Activated naive CD8-positive, alpha-beta T cell treated with anti-CD3 and anti-CD28 coated beads, Interleukin-2, amount 10 ng/mL, durations not matched to agents 7 days and 5 days (primary cell): Measurements from ENCODE around the gene PGAM2. TPM values are rescaled to one million over a fixed set of nuclear protein-coding genes. Genes with fewer than 3 reads are reported as not detected.
"Not testable (repeated sequence)": the region's sequence is repeated elsewhere in the genome, so short reads cannot be mapped to it uniquely, and the experiment has no call there.

ENCODE experiments used
- ATAC-seq: fragments of 150-1000 bp; cut with Tn5 transposase; one replicate; pipeline ENCODE4 v1.10.0; 2021; ENCODE audit warnings: low read depth, moderate library complexity
- POLR2A ChIA-PET: fragments of 350-600 bp; sonication (Branson Sonifier 250); formaldehyde crosslinking; loops from one replicate; lab custom pipeline; 2021; ENCODE audit warnings: antibody characterized with exemption; lab: Charles Lee
- DNase-seq: peaks from one replicate; pipeline ENCODE4 v3.0.0; 2021
- H3K27ac Mint-ChIP-seq: one replicate; pipeline ENCODE4 v1.8.0; 2022; ENCODE audit warnings: mild to moderate bottlenecking, mixed read lengths
- H3K27me3 Mint-ChIP-seq: one replicate; pipeline ENCODE4 v1.8.0; 2022; ENCODE audit warnings: mild to moderate bottlenecking, moderate library complexity, mixed read lengths
- H3K36me3 Mint-ChIP-seq: one replicate; pipeline ENCODE4 v1.8.0; 2021; ENCODE audit warnings: mild to moderate bottlenecking, mixed read lengths
- H3K4me1 Mint-ChIP-seq: one replicate; pipeline ENCODE4 v1.8.0; 2021; ENCODE audit warnings: mixed read lengths
- H3K4me3 Mint-ChIP-seq: one replicate; pipeline ENCODE4 v1.8.0; 2022; ENCODE audit warnings: mild to moderate bottlenecking, moderate library complexity, mixed read lengths
- H3K9me3 Mint-ChIP-seq: one replicate; pipeline ENCODE4 v1.8.0; 2021; ENCODE audit warnings: mixed read lengths
- microRNA-seq: library from miRNA; unstranded; fragments of <30 nt; microRNA quantifications from one replicate; pipeline ENCODE4 v1.2.0, GENCODE V29; 2022
- total RNA-seq, 2 experiments: library from RNA; stranded (reverse); gene quantifications; one replicate each; pipeline ENCODE4 v1.2.3, GENCODE V29; 2021

The PGAM2 gene
- total RNA-seq, 2 experiments from 2014 or later: 0.74 to 2.1 TPM

GRCh38 chr7:44022796-44023467 is 42.4 kb downstream of the PGAM2 start:
- POLR2A ChIA-PET: not testable (repeated sequence)

GRCh38 chr7:44022069-44022468 is 43.3 kb downstream of the PGAM2 start:
- H3K36me3 Mint-ChIP-seq, H3K27ac Mint-ChIP-seq, H3K27me3 Mint-ChIP-seq, H3K4me3 Mint-ChIP-seq, H3K4me1 Mint-ChIP-seq, H3K9me3 Mint-ChIP-seq, POLR2A ChIA-PET, DNase-seq, ATAC-seq: not testable (repeated sequence)

More at GRCh38 chr7:44022796-44023467, 42.4 kb downstream of the PGAM2 start:
- not testable (repeated sequence) for H3K27me3 Mint-ChIP-seq, H3K27ac Mint-ChIP-seq, DNase-seq, ATAC-seq, H3K4me1 Mint-ChIP-seq, H3K9me3 Mint-ChIP-seq, H3K36me3 Mint-ChIP-seq, H3K4me3 Mint-ChIP-seq

DNA sequence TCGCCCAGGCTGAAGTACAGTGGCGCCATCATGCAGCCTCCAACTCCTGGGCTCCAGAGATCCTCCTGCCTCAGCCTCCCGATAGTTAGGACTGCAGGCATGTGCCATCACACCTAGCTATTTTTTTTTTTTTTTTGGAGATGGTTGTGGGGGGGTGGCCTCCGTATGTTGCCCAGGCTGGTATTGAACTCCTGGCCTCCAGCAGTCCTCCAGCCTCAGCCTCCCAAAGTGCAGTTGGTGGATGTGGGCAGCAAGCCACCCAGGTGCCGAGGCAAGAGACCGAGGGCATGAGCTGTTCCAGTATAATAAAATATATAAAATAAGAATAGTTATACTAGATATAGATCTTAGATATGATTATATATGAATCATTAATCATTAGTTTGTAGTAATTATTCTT is 45.5 kb downstream of the PGAM2 start:
- not testable (repeated sequence) for ATAC-seq, DNase-seq, H3K4me1 Mint-ChIP-seq, H3K4me3 Mint-ChIP-seq, H3K36me3 Mint-ChIP-seq, H3K27ac Mint-ChIP-seq, H3K27me3 Mint-ChIP-seq, H3K9me3 Mint-ChIP-seq
- POLR2A ChIA-PET: interaction anchor here (0.7 to 1.4 kb wide), 4 partner anchors 25 to 181 kb away, joined by 3 to 7 read pairs (median 3); partner anchors contain the start of genes DBNL and YKT6

GRCh38 chr7:44018857-44019807 is 46.2 kb downstream of the PGAM2 start:
- Mint-ChIP-seq H3K4me3 (peak overlapping the region; percentile 88), H3K27ac (peak overlapping the region; percentile 83)
- ATAC-seq: peak; percentile 97
- DNase-seq: peak; percentile 98
- H3K9me3 Mint-ChIP-seq, H3K4me1 Mint-ChIP-seq, H3K27me3 Mint-ChIP-seq, H3K36me3 Mint-ChIP-seq: not testable (repeated sequence)
- POLR2A ChIA-PET: interaction anchor here (0.7 to 1.4 kb wide), 2 partner anchors 25 to 115 kb away, joined by 3 to 7 read pairs; partner anchors contain the start of gene DBNL

- H3K27ac Mint-ChIP-seq, H3K4me1 Mint-ChIP-seq, H3K36me3 Mint-ChIP-seq, H3K27me3 Mint-ChIP-seq, H3K4me3 Mint-ChIP-seq, DNase-seq, POLR2A ChIA-PET, H3K9me3 Mint-ChIP-seq, ATAC-seq: not testable (repeated sequence)
Measured at GRCh38 chr7:44015090-44015489, 50.3 kb downstream of the PGAM2 start.

Small RNA genes within 50 kb of the gene (microRNA-seq; reads per million reads assigned to microRNA genes)
- gene MIR6837: not detected
- not detected for gene MIR6838

Other genes with a start within 250 kb of the PGAM2 start
- gene MRPS24, start 196.1 kb downstream of the PGAM2 start, total RNA-seq: 10 to 100 TPM; 72.7 to 75.7 TPM
- 10 to 100 TPM; 26.5 to 26.9 TPM for gene URGCP, start 159.0 kb downstream of the PGAM2 start, total RNA-seq
- 1 to 10 TPM; 6.2 to 7.5 TPM for gene UBE2D4, start 139.1 kb downstream of the PGAM2 start, total RNA-seq
- gene SPDYE1, start 67.7 kb downstream of the PGAM2 start, total RNA-seq: under 1 TPM in 1 of 2 experiments, not detected in 1; 0.11 TPM
- 100 to 1,000 TPM; 152 to 157 TPM for gene DBNL, start 20.9 kb downstream of the PGAM2 start, total RNA-seq
- gene POLM, start 17.0 kb upstream of the PGAM2 start, total RNA-seq: 10 to 100 TPM; 51.0 to 54.5 TPM
- 10 to 100 TPM; 21.5 to 22.0 TPM for gene AEBP1, start 38.8 kb upstream of the PGAM2 start, total RNA-seq
- 10 to 100 TPM; 99.3 to 99.4 TPM for gene POLD2, start 58.0 kb upstream of the PGAM2 start, total RNA-seq
- not detected for gene MYL7, start 75.8 kb upstream of the PGAM2 start, total RNA-seq
- under 1 TPM; 0.23 to 0.30 TPM for gene GCK, start 123.9 kb upstream of the PGAM2 start, total RNA-seq
- gene YKT6, start 135.4 kb upstream of the PGAM2 start, total RNA-seq: 10 to 100 TPM; 58.9 to 62.4 TPM